Subcutaneous abdominal adipose tissue (tissue), 5 donors: ENCODE data around the gene HLF.

Experiments
- H3K27ac ChIP-seq: one replicate; pipeline ENCODE4 v1.7.0; 2013; ENCODE audit warnings: low read depth, mild to moderate bottlenecking, inconsistent platforms, low read length, moderate library complexity
- H3K27me3 ChIP-seq, 5 donors: one replicate each; pipeline ENCODE4 v1.7.0; 2013; ENCODE audit warnings: low read length in 5 of 5, inconsistent platforms in 1 of 5; ENCODE audit not compliant: control insufficient read depth in 5 of 5, insufficient read depth in 4 of 5
- H3K36me3 ChIP-seq, 5 donors: one replicate each; pipeline ENCODE4 v1.7.0; 2013; ENCODE audit warnings: low read length in 5 of 5; ENCODE audit not compliant: control insufficient read depth in 5 of 5, insufficient read depth in 5 of 5
- H3K4me1 ChIP-seq, 5 donors: one replicate each; pipeline ENCODE4 v1.7.0; 2013; ENCODE audit warnings: low read length in 5 of 5, mild to moderate bottlenecking in 3 of 5, moderate library complexity in 1 of 5; ENCODE audit not compliant: control insufficient read depth in 5 of 5, insufficient read depth in 5 of 5
- H3K4me3 ChIP-seq, 5 donors: one replicate each; pipeline ENCODE4 v1.7.0; 2013; ENCODE audit warnings: low read length in 5 of 5, low read depth in 1 of 5
- H3K9ac ChIP-seq, 5 donors: one replicate each; pipeline ENCODE4 v1.7.0; 2013; ENCODE audit warnings: low read length in 5 of 5, mild to moderate bottlenecking in 4 of 5, moderate library complexity in 3 of 5
- H3K9me3 ChIP-seq, 5 donors: one replicate each; pipeline ENCODE4 v1.7.0; 2013; ENCODE audit warnings: low read length in 5 of 5; ENCODE audit not compliant: control insufficient read depth in 5 of 5
- donor health status: healthy.
- donor health status: healthy.
- donor health status: healthy.
- donor health status: healthy.
- donor health status: healthy.

HLF gene

GRCh38 chr17:55266051-55266957, 1.5 kb downstream of the HLF start:
- peaks cover 0 to 2% (median 0%) of the 10 kb centered on the region in 5 donors for H3K36me3 ChIP-seq
- H3K9ac ChIP-seq, result peak overlapping the region in 2 of 5 donors; percentile 33 to 62
- peaks cover 5 to 43% (median 34%) of the 10 kb centered on the region in 5 donors for H3K4me1 ChIP-seq
- H3K4me3 ChIP-seq, result peak overlapping the region; percentile 58 to 80 (median 65)
- peak overlapping the region; percentile 9 for H3K27ac ChIP-seq
- no peaks in the 10 kb centered on the region for H3K9me3 ChIP-seq
- H3K27me3 ChIP-seq, result peaks cover 0 to 13% (median 5%) of the 10 kb centered on the region in 5 donors

- H3K9me3 ChIP-seq, result no peaks in the 10 kb centered on the region
- peaks cover 5 to 43% (median 36%) of the 10 kb centered on the region in 5 donors for H3K4me1 ChIP-seq
- peak overlapping the region in 1 of 5 donors; percentile 36 for H3K9ac ChIP-seq
- peak overlapping the region in 3 of 5 donors; percentile 19 to 65 (median 40) for H3K4me3 ChIP-seq
- peaks cover 0 to 13% (median 5%) of the 10 kb centered on the region in 5 donors for H3K27me3 ChIP-seq
- peak overlapping the region; percentile 9 for H3K27ac ChIP-seq
- H3K36me3 ChIP-seq, result peaks cover 0 to 2% (median 0%) of the 10 kb centered on the region in 5 donors
These were observed 2.4 kb downstream of the HLF start for GRCh38 chr17:55266958-55267688.

GRCh38 chr17:55267777-55268648, 3.3 kb downstream of the HLF start:
- H3K27me3 ChIP-seq, result peaks cover 0 to 13% (median 5%) of the 10 kb centered on the region in 5 donors
- peaks cover 0 to 2% (median 0%) of the 10 kb centered on the region in 5 donors for H3K36me3 ChIP-seq
- peaks cover 5 to 47% (median 42%) of the 10 kb centered on the region in 5 donors for H3K4me1 ChIP-seq
- H3K27ac ChIP-seq, result no peak overlapping the region
- H3K4me3 ChIP-seq, result peak overlapping the region in 1 of 5 donors; percentile 40
- H3K9ac ChIP-seq, result peak overlapping the region in 1 of 5 donors; percentile 4
- H3K9me3 ChIP-seq, result no peaks in the 10 kb centered on the region

GRCh38 chr17:55268649-55269480, 4.1 kb downstream of the HLF start:
- no peak overlapping the region for H3K9ac ChIP-seq
- H3K27me3 ChIP-seq, result peaks cover 0 to 5% (median 4%) of the 10 kb centered on the region in 5 donors
- no peak overlapping the region for H3K4me3 ChIP-seq
- no peak overlapping the region for H3K27ac ChIP-seq
- H3K9me3 ChIP-seq, result no peaks in the 10 kb centered on the region
- H3K36me3 ChIP-seq, result peaks cover 0 to 2% (median 0%) of the 10 kb centered on the region in 5 donors
- peaks cover 7 to 50% (median 46%) of the 10 kb centered on the region in 5 donors for H3K4me1 ChIP-seq

GRCh38 chr17:55269894-55270293, 5.1 kb downstream of the HLF start:
- Histone ChIP-seq H3K27ac (no peak overlapping the region), H3K4me3 (no peak overlapping the region), H3K36me3 (peaks cover 0 to 2% (median 0%) of the 10 kb centered on the region in 5 donors), H3K4me1 (peaks cover 10 to 51% (median 46%) of the 10 kb centered on the region in 5 donors), H3K9me3 (no peaks in the 10 kb centered on the region), H3K27me3 (peaks cover 0 to 3% (median 0%) of the 10 kb centered on the region in 5 donors), H3K9ac (no peak overlapping the region)

GRCh38 chr17:55271223-55271571, 6.4 kb downstream of the HLF start:
- H3K9ac ChIP-seq, result no peak overlapping the region
- peaks cover 0 to 2% (median 0%) of the 10 kb centered on the region in 5 donors for H3K36me3 ChIP-seq
- no peaks in the 10 kb centered on the region for H3K9me3 ChIP-seq
- peaks cover 9 to 46% (median 41%) of the 10 kb centered on the region in 5 donors for H3K4me1 ChIP-seq
- H3K27ac ChIP-seq, result no peak overlapping the region
- peaks cover 0 to 3% (median 0%) of the 10 kb centered on the region in 5 donors for H3K27me3 ChIP-seq
- no peak overlapping the region for H3K4me3 ChIP-seq

- Histone ChIP-seq H3K9ac (no peak overlapping the region), H3K27me3 (peaks cover 0 to 3% (median 0%) of the 10 kb centered on the region in 5 donors), H3K36me3 (peaks cover 0 to 2% (median 0%) of the 10 kb centered on the region in 5 donors), H3K4me1 (peaks cover 7 to 44% (median 38%) of the 10 kb centered on the region in 5 donors), H3K9me3 (no peaks in the 10 kb centered on the region), H3K27ac (no peak overlapping the region), H3K4me3 (no peak overlapping the region)
These were observed 7.4 kb downstream of the HLF start for GRCh38 chr17:55271958-55272710.

GRCh38 chr17:55272711-55273578, 8.2 kb downstream of the HLF start:
- Histone ChIP-seq H3K27me3 (peaks cover 0 to under 1% (median 0%) of the 10 kb centered on the region in 5 donors), H3K4me3 (peak overlapping the region in 2 of 5 donors; percentile 6 to 12), H3K9ac (peak overlapping the region in 3 of 5 donors; percentile 14 to 41 (median 30)), H3K36me3 (peaks cover 0 to 2% (median 0%) of the 10 kb centered on the region in 5 donors), H3K4me1 (peaks cover 7 to 38% (median 37%) of the 10 kb centered on the region in 5 donors), H3K9me3 (no peaks in the 10 kb centered on the region), H3K27ac (peak overlapping the region; percentile 43)
